ENCODE data around the gene ABHD4. TPM values are rescaled to one million over a fixed set of nuclear protein-coding genes. Genes with fewer than 3 reads are reported as not detected.
"Not testable (repeated sequence)": the region's sequence is repeated elsewhere in the genome, so short reads cannot be mapped to it uniquely, and the experiment has no call there.

Gene ABHD4
- total RNA-seq, 1 donor from 2014 or later: 34.1 TPM

DNA sequence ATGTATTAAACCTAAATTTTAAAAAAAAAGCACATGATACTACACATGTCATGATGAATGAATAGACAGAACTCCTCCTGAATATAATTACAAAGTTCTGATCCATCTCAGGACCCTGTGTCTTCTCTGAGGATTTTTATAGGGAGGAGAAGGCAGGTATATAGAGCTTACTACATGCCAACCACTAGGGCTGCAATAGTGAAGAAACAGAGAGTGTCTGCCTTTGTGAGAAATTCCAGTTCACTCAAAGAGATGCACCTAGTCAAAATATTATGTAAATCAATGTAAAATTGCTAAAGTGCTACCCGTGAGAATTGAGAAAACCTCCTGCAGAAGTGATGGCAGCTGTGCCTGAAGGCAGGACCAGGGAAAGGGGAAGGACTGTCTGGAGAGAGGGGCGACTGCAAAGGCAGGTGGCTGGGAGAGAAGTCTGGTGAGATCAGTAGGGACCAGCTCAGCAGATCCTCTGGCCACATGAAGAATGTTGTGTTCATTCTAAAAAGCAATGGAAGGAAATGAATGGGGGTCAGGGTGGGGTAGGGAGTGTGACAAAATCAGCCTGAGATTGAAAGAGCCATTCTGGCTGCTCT lies 15.1 kb downstream of the ABHD4 start:
- H3K27ac Mint-ChIP-seq: peak overlapping the region; percentile 98
- H3K4me1 Mint-ChIP-seq (ENCODE audit: unreplicated experiment): peaks cover 15% of the 10 kb centered on the region

DNA sequence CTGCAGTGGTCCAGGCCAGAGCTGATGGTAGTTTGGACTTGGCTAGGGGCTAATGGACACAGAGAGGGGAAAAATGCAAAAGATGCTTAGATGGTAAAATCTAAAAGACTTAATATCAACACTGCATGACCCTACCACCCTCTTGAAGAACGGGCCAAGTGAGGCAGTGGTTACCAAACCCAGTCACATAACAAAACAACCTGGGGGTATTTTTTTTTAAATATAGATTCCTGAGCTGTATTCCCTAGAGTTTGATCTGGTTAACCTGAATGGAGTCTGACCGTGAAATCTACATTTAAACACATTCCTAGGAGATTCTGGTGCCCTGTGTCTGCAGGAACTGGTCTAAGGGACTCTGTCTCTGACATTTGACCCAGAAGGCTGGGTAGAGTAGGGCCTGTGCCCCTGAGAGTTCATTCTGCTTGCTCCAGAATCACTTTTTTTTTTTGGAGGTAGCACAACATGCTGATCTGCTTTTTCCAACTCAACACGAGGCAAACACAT lies 15.7 kb downstream of the ABHD4 start:
- Mint-ChIP-seq H3K9me3 (no peaks in the 10 kb centered on the region), H3K36me3 (peaks cover 22% of the 10 kb centered on the region), H3K4me1 (ENCODE audit: unreplicated experiment) (peaks cover 15% of the 10 kb centered on the region)

More for the DNA sequence above, 15.1 kb downstream of the ABHD4 start:
- Mint-ChIP-seq H3K27me3 (no peaks in the 10 kb centered on the region), H3K4me3 (peak overlapping the region; percentile 75), H3K9me3 (no peaks in the 10 kb centered on the region), H3K36me3 (peaks cover 22% of the 10 kb centered on the region)
- TF ChIP-seq, protein P1, sequence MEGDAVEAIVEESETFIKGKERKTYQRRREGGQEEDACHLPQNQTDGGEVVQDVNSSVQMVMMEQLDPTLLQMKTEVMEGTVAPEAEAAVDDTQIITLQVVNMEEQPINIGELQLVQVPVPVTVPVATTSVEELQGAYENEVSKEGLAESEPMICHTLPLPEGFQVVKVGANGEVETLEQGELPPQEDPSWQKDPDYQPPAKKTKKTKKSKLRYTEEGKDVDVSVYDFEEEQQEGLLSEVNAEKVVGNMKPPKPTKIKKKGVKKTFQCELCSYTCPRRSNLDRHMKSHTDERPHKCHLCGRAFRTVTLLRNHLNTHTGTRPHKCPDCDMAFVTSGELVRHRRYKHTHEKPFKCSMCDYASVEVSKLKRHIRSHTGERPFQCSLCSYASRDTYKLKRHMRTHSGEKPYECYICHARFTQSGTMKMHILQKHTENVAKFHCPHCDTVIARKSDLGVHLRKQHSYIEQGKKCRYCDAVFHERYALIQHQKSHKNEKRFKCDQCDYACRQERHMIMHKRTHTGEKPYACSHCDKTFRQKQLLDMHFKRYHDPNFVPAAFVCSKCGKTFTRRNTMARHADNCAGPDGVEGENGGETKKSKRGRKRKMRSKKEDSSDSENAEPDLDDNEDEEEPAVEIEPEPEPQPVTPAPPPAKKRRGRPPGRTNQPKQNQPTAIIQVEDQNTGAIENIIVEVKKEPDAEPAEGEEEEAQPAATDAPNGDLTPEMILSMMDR (conservative IDR thresholded peaks at IDR 0.05): peak; percentile 34
- no peak for DNase-seq (ENCODE audit: extremely low spot score, unreplicated experiment)

DNA sequence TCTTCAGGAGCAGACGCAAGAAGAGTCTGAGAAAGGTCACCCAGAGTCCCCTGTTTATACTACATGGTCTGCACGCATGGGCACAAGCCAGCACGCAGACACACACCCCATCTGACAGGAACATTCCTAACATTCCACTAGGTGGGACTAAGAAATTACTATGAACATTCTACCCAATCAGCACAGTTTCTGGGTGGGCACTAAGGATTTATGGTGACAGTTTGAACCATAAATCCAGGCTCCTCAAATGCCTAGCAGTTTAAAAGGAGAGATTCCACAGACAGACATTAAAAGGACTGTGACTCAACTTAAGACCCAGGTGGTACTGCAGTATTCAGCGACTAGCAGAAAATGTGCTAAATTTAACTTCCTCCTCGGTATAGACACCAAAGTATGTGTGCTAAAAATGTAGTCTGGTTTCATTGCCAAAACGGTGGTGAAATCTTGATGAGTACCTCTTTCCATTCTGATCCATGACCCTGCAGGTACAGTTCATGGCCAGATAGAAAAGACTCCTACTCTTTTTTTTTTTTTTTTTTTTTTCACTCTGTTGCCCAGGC lies 16.2 kb downstream of the ABHD4 start:
- TF ChIP-seq, protein P1 (conservative IDR thresholded peaks at IDR 0.05): no peak
- Mint-ChIP-seq H3K27me3 (no peaks in the 10 kb centered on the region), H3K27ac (peak overlapping the region; percentile 98), H3K4me3 (peak overlapping the region; percentile 40), H3K36me3 (peaks cover 22% of the 10 kb centered on the region), H3K4me1 (ENCODE audit: unreplicated experiment) (peaks cover 15% of the 10 kb centered on the region), H3K9me3 (no peaks in the 10 kb centered on the region)
- no peak for DNase-seq (ENCODE audit: extremely low spot score, unreplicated experiment)

More for the DNA sequence above, 15.7 kb downstream of the ABHD4 start:
- DNase-seq (ENCODE audit: extremely low spot score, unreplicated experiment): no peak
- Mint-ChIP-seq H3K27me3 (no peaks in the 10 kb centered on the region), H3K4me3 (peak overlapping the region; percentile 40), H3K27ac (peak overlapping the region; percentile 98)
- TF ChIP-seq, protein P1 (conservative IDR thresholded peaks at IDR 0.05): no peak

DNA sequence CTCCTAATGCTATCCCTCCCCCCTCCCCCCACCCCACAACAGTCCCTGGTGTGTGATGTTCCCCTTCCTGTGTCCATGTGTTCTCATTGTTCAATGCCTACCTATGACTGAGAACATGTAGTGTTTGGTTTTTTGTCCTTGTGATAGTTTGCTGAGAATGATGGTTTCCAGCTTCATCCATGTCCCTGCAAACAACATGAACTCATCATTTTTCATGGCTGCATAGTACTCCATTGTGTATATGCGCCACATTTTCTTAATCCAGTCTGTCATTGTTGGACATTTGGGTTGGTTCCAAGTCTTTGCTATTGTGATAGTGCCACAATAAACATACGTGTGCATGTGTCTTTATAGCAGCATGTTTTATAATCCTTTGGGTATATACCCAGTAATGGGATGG lies 17.7 kb downstream of the ABHD4 start:
- not testable (repeated sequence) for H3K9me3 Mint-ChIP-seq; DNase-seq (ENCODE audit: extremely low spot score, unreplicated experiment); H3K4me3 Mint-ChIP-seq; H3K27ac Mint-ChIP-seq; H3K27me3 Mint-ChIP-seq
- H3K36me3 Mint-ChIP-seq: peaks cover 11% of the 10 kb centered on the region
- H3K4me1 Mint-ChIP-seq (ENCODE audit: unreplicated experiment): peaks cover 15% of the 10 kb centered on the region

DNA sequence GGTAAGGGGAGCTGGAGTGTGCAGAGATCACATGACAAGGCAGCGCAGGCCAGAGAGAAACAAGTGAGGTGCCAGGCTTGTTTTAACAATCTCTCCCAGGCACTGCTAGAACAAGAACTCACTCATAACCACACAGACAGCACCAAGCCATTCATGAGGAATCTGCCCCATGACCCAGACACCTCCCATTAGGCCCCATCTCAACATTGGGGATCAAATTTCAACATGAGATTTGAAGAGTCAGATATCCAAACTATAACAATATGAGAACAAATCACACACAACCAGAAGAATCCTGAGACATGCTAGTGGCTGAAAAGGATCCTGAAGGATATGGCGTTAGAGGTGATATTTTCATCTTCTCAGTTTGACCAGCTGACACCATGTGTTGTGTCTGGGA lies 24.2 kb downstream of the ABHD4 start:
- Mint-ChIP-seq H3K27ac (no peak overlapping the region), H3K27me3 (no peaks in the 10 kb centered on the region), H3K36me3 (no peaks in the 10 kb centered on the region), H3K4me3 (no peak overlapping the region), H3K9me3 (no peaks in the 10 kb centered on the region), H3K4me1 (ENCODE audit: unreplicated experiment) (no peaks in the 10 kb centered on the region)
- DNase-seq (ENCODE audit: extremely low spot score, unreplicated experiment): no peak
- TF ChIP-seq, protein P1 (conservative IDR thresholded peaks at IDR 0.05): no peak

DNA sequence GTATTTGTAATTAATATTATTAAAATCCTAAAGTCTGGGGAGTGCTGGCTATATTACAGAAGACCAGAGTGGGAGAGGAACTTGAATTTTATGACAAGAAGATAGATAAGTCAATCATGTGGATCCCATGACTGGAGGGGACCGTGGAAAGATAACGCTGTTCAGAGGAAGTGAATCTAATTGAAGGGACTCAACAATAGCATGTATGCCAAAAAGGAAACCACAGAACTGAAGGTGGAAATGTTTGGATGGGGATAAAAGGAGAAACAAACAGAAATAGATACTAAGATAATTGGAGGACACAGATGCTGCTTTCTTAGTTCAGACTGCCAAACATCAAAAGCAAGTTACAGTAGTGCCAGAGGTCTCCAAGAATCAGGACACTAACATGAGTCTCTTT lies 24.9 kb downstream of the ABHD4 start:
- no peaks in the 10 kb centered on the region for H3K4me1 Mint-ChIP-seq (ENCODE audit: unreplicated experiment)
- no peaks in the 10 kb centered on the region for H3K36me3 Mint-ChIP-seq
- TF ChIP-seq, protein P1 (conservative IDR thresholded peaks at IDR 0.05): no peak
- no peaks in the 10 kb centered on the region for H3K9me3 Mint-ChIP-seq
- no peaks in the 10 kb centered on the region for H3K27me3 Mint-ChIP-seq
- H3K27ac Mint-ChIP-seq: no peak overlapping the region
- DNase-seq (ENCODE audit: extremely low spot score, unreplicated experiment): no peak
- no peak overlapping the region for H3K4me3 Mint-ChIP-seq

Measured in type B pancreatic cell (in vitro differentiated cells).